HCT116 (cell line): Measurements from ENCODE around the gene SEMA5A. TPM values are rescaled to one million over a fixed set of nuclear protein-coding genes. Genes with fewer than 3 reads are reported as not detected.

Experiments used
- ATAC-seq: fragments of 200-7000 bp; cut with Tn5 transposase; 2 replicates; pipeline ENCODE4 v1.9.1; 2020; ENCODE audit warnings: mild to moderate bottlenecking, moderate library complexity
- BruUV-seq: library from RNA; stranded (reverse); fragments of 400-500 nt; replicated peaks from 2 replicates; lab custom pipeline; 2021; lab: Mats Ljungman, UMichigan
- CTCF ChIA-PET: fragments of 300-600 bp; sonication (Branson Sonifier 250); formaldehyde crosslinking; loops from one replicate; lab custom pipeline; 2021; ENCODE audit warnings: antibody characterized with exemption; lab: Charles Lee
- POLR2A ChIA-PET: fragments of 300-600, 350-600 bp; sonication (Branson Sonifier 250); formaldehyde crosslinking; loops from one replicate; lab custom pipeline; 2021; ENCODE audit warnings: antibody characterized with exemption; lab: Charles Lee
- RAD21 ChIA-PET, 2 experiments: fragments of 300-600 bp; sonication (Branson Sonifier 250); formaldehyde crosslinking; loops; one replicate each; lab custom pipeline; 2023; ENCODE audit warnings: low total read pairs in 2 of 2; ENCODE audit not compliant: uncharacterized antibody in 2 of 2, unreplicated experiment in 2 of 2, low non-redundant PET in 1 of 2; lab: Charles Lee
- DNase-seq: peaks from one replicate; pipeline ENCODE4 v3.0.0-alpha.2; 2010; ENCODE audit warnings: low read depth, low spot score
- H2AFZ ChIP-seq: fragments of 200-600 bp; shearing (Covaris generic), sonication (generic); 2 replicates; pipeline ENCODE4 v1.6.1; 2017; ENCODE audit warnings: low read depth, mixed run types, mixed read lengths, antibody characterized with exemption, low read length; ENCODE audit not compliant: poor library complexity, severe bottlenecking
- H3K27ac ChIP-seq: 2 replicates; pipeline ENCODE4 v1.5.1; 2012; ENCODE audit warnings: low read depth, low read length
- H3K27me3 ChIP-seq: fragments of 200-600 bp; sonication (generic); 2 replicates; pipeline ENCODE4 v1.6.1; 2016; ENCODE audit warnings: mixed run types, low read length, mixed read lengths; ENCODE audit not compliant: insufficient read depth
- H3K36me3 ChIP-seq, 2 experiments: fragments of 200-500 bp in 1 of 2; fragments of 200-600 bp in 1 of 2; sonication (Bioruptor generic) in 1 of 2; sonication (generic) in 1 of 2; 2 replicates each; pipeline versions ENCODE4 v1.5.1 to v1.6.1; 2014 to 2016; ENCODE audit warnings: low read length in 2 of 2, inconsistent platforms in 1 of 2, mixed read lengths in 1 of 2, mixed run types in 1 of 2; ENCODE audit not compliant: insufficient read depth in 2 of 2, control insufficient read depth in 1 of 2
- H3K4me1 ChIP-seq, 2 experiments: fragments of 200-600 bp in 1 of 2; sonication (generic) in 1 of 2; 2 replicates each; pipeline versions ENCODE4 v1.5.1 to v1.6.1; 2012 to 2017; ENCODE audit warnings: low read length in 2 of 2, inconsistent platforms in 1 of 2, mild to moderate bottlenecking in 1 of 2, mixed read lengths in 1 of 2, mixed run types in 1 of 2, moderate library complexity in 1 of 2; ENCODE audit not compliant: insufficient read depth in 2 of 2, control insufficient read depth in 1 of 2
- H3K4me2 ChIP-seq: fragments of 200-600 bp; sonication (generic); 2 replicates; pipeline ENCODE4 v1.6.1; 2017; ENCODE audit warnings: mixed run types, low read length, mixed read lengths
- H3K4me3 ChIP-seq, 2 experiments: fragments of 200-600 bp in 1 of 2; sonication (generic) in 1 of 2; replicated peaks in 1 of 2; 2 replicates each; pipeline ENCODE4 v1.5.1; 2011 to 2016; ENCODE audit warnings: low read length in 2 of 2, control low read depth in 1 of 2, low read depth in 1 of 2, mild to moderate bottlenecking in 1 of 2, mixed read lengths in 1 of 2, mixed run types in 1 of 2
- H3K79me2 ChIP-seq: fragments of 200-600 bp; sonication (generic); 2 replicates; pipeline ENCODE4 v1.6.1; 2017; ENCODE audit warnings: mild to moderate bottlenecking, mixed run types, low read length, moderate library complexity, mixed read lengths; ENCODE audit not compliant: insufficient read depth
- H3K9ac ChIP-seq: fragments of 200-600 bp; sonication (generic); 2 replicates; pipeline ENCODE4 v1.6.1; 2016; ENCODE audit warnings: low read length, mixed read lengths
- H3K9me2 ChIP-seq: fragments of 200-600 bp; sonication (generic), shearing (Covaris generic); 2 replicates; pipeline ENCODE4 v1.6.1; 2017; ENCODE audit warnings: mixed run types, mild to moderate bottlenecking, moderate library complexity; ENCODE audit not compliant: insufficient read depth
- H3K9me3 ChIP-seq, 2 experiments: fragments of 200-500 bp in 1 of 2; fragments of 200-600 bp in 1 of 2; sonication (Bioruptor generic) in 1 of 2; sonication (generic) in 1 of 2; 2 replicates each; pipeline ENCODE4 v1.6.1; 2014 to 2017; ENCODE audit warnings: low read length in 2 of 2, mixed read lengths in 2 of 2, inconsistent platforms in 1 of 2, low read depth in 1 of 2, mild to moderate bottlenecking in 1 of 2, mixed run types in 1 of 2, moderate library complexity in 1 of 2; ENCODE audit not compliant: control insufficient read depth in 1 of 2, insufficient read depth in 1 of 2
- H4K20me1 ChIP-seq: fragments of 200-600 bp; sonication (generic), shearing (Covaris generic); 2 replicates; pipeline ENCODE4 v1.6.1; 2017; ENCODE audit warnings: mixed run types, mild to moderate bottlenecking, moderate library complexity; ENCODE audit not compliant: insufficient read depth
- CBX3 ChIP-seq: IDR thresholded peaks from 2 replicates; pipeline ENCODE4 v1.6.1; 2012; ENCODE audit warnings: low read depth
- CEBPB ChIP-seq: IDR thresholded peaks from 2 replicates; pipeline ENCODE4 v1.6.1; 2012; ENCODE audit warnings: low read depth
- EGR1 ChIP-seq: IDR thresholded peaks from 2 replicates; pipeline ENCODE4 v1.6.1; 2012; ENCODE audit warnings: low read depth
- ELF1 ChIP-seq: IDR thresholded peaks from 2 replicates; pipeline ENCODE4 v1.6.1; 2012; ENCODE audit warnings: low read depth, borderline replicate concordance
- EZH2phosphoT487 ChIP-seq: fragments of 200-600 bp; IDR thresholded peaks from 2 replicates; pipeline ENCODE4 v1.6.1; 2018; ENCODE audit warnings: antibody characterized with exemption, borderline replicate concordance
- FOSL1 ChIP-seq: IDR thresholded peaks from 2 replicates; pipeline ENCODE4 v1.6.1; 2012; ENCODE audit warnings: low read depth
- JUND ChIP-seq: IDR thresholded peaks from 2 replicates; pipeline ENCODE4 v1.6.1; 2012
- POLR2A ChIP-seq: IDR thresholded peaks from 2 replicates; pipeline ENCODE4 v1.7.0; 2011; ENCODE audit warnings: borderline replicate concordance; ENCODE audit not compliant: insufficient read depth, insufficient read length; ENCODE audit errors: extremely low read depth
- POLR2AphosphoS5 ChIP-seq: IDR thresholded peaks from 2 replicates; pipeline ENCODE4 v1.6.1; 2011; ENCODE audit warnings: mild to moderate bottlenecking, low read depth, low read length, moderate library complexity
- RAD21 ChIP-seq: IDR thresholded peaks from 2 replicates; pipeline ENCODE4 v1.6.1; 2012; ENCODE audit warnings: low read depth, mild to moderate bottlenecking
- SRF ChIP-seq: IDR thresholded peaks from 2 replicates; pipeline ENCODE4 v1.6.1; 2012; ENCODE audit warnings: low read depth
- TCF7L2 ChIP-seq: IDR thresholded peaks from 2 replicates; pipeline ENCODE4 v1.7.0; 2011; ENCODE audit warnings: borderline replicate concordance, inconsistent platforms; ENCODE audit not compliant: insufficient read depth, insufficient read length; ENCODE audit errors: extremely low read depth
- ZFX ChIP-seq: fragments of 450-650 bp; IDR thresholded peaks from 2 replicates; pipeline ENCODE4 v1.6.1; 2017
- intact Hi-C: fragments of 100-400 bp; cut with micrococcal nuclease; formaldehyde crosslinking; loops from 2 replicates; pipeline ENCODE4 v1.10.0; 2022
- total RNA-seq: library from RNA; stranded (reverse); gene quantifications from one replicate; pipeline ENCODE4 v1.2.1, GENCODE V29; 2021; ENCODE audit not compliant: unreplicated experiment
- TF ChIP-seq, protein P1 (sequence below): IDR thresholded peaks from 2 replicates; pipeline ENCODE4 v1.6.1; 2012
- TF ChIP-seq, protein P2 (sequence below): IDR thresholded peaks from 2 replicates; pipeline ENCODE4 v1.6.1; 2012; ENCODE audit warnings: low read depth
- TF ChIP-seq, protein P3 (sequence below): IDR thresholded peaks from 2 replicates; pipeline ENCODE4 v1.6.1; 2012
- TF ChIP-seq, protein P4 (sequence below), 3 experiments: fragments of 200-600 bp in 1 of 3; sonication (generic) in 1 of 3; IDR thresholded peaks in 2 of 3; conservative IDR thresholded peaks in 1 of 3; 2 replicates each; pipeline ENCODE4 v1.5.1; 2012 to 2017; ENCODE audit warnings: low read depth in 2 of 3, low read length in 2 of 3, antibody characterized with exemption in 1 of 3, borderline replicate concordance in 1 of 3, control low read depth in 1 of 3, mild to moderate bottlenecking in 1 of 3, mixed read lengths in 1 of 3, mixed run types in 1 of 3, moderate library complexity in 1 of 3; ENCODE audit not compliant: insufficient read depth in 1 of 3

SEMA5A gene
- total RNA-seq, 1 experiment from 2014 or later, result 0.02 TPM

DNA sequence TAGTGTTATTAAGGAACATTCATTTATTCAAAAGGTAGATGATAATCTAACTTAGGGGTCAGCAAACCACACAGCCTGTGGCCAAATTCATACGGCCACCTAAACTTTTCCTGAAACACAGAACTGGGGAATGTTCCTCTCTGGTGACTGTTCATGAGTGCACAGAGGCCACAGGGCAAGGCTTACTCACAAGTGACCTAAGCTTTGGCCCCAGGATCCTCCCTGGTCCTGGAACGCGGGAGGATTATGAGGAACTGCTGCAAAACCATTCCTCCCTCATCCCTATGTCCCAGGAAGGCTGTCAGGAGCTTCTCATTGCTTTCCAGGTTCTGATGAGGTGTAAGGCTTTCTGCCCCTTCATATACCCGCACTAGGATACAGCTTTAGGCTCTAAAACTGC is 397.6 kb downstream of the SEMA5A start:
- no peaks in the 10 kb centered on the region for H3K36me3 ChIP-seq
- no peak overlapping the region for H3K27ac ChIP-seq
- no peaks in the 10 kb centered on the region for H3K9me2 ChIP-seq
- H3K27me3 ChIP-seq, result no peaks in the 10 kb centered on the region
- DNase-seq (no peak), ATAC-seq (no peak)
- no peaks in the 10 kb centered on the region for H4K20me1 ChIP-seq
- H3K4me3 ChIP-seq, result no peak overlapping the region
- peaks cover 10 to 25% of the 10 kb centered on the region in 2 experiments; a peak in 2 of 4 replicates for H3K9me3 ChIP-seq
- H3K9ac ChIP-seq, result no peak overlapping the region
- intact Hi-C loops, result no loop called here
- ChIA-PET POLR2A (no interaction called here), RAD21 (no interaction called here), CTCF (no interaction called here)
- no peak overlapping the region for H2AFZ ChIP-seq
- H3K4me2 ChIP-seq, result no peak overlapping the region
- no peaks in the 10 kb centered on the region for H3K79me2 ChIP-seq
- no peaks in the 10 kb centered on the region for H3K4me1 ChIP-seq
- BruUV-seq, result no TSS peak
- TF ChIP-seq, protein P1, sequence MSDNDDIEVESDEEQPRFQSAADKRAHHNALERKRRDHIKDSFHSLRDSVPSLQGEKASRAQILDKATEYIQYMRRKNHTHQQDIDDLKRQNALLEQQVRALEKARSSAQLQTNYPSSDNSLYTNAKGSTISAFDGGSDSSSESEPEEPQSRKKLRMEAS, result no peak
- TF ChIP-seq, protein P2, sequence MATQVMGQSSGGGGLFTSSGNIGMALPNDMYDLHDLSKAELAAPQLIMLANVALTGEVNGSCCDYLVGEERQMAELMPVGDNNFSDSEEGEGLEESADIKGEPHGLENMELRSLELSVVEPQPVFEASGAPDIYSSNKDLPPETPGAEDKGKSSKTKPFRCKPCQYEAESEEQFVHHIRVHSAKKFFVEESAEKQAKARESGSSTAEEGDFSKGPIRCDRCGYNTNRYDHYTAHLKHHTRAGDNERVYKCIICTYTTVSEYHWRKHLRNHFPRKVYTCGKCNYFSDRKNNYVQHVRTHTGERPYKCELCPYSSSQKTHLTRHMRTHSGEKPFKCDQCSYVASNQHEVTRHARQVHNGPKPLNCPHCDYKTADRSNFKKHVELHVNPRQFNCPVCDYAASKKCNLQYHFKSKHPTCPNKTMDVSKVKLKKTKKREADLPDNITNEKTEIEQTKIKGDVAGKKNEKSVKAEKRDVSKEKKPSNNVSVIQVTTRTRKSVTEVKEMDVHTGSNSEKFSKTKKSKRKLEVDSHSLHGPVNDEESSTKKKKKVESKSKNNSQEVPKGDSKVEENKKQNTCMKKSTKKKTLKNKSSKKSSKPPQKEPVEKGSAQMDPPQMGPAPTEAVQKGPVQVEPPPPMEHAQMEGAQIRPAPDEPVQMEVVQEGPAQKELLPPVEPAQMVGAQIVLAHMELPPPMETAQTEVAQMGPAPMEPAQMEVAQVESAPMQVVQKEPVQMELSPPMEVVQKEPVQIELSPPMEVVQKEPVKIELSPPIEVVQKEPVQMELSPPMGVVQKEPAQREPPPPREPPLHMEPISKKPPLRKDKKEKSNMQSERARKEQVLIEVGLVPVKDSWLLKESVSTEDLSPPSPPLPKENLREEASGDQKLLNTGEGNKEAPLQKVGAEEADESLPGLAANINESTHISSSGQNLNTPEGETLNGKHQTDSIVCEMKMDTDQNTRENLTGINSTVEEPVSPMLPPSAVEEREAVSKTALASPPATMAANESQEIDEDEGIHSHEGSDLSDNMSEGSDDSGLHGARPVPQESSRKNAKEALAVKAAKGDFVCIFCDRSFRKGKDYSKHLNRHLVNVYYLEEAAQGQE, result no peak
- no peak for TF ChIP-seq ZFX
- TF ChIP-seq FOSL1, result no peak
- no peak for TF ChIP-seq POLR2A
- TF ChIP-seq CBX3, result no peak
- TF ChIP-seq CEBPB, result no peak
- TF ChIP-seq POLR2AphosphoS5, result no peak
- no peak for TF ChIP-seq JUND
- no peak for TF ChIP-seq EGR1
- TF ChIP-seq ELF1, result no peak
- TF ChIP-seq, protein P3, sequence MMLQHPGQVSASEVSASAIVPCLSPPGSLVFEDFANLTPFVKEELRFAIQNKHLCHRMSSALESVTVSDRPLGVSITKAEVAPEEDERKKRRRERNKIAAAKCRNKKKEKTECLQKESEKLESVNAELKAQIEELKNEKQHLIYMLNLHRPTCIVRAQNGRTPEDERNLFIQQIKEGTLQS, result no peak
- no peak for TF ChIP-seq RAD21
- no peak for TF ChIP-seq EZH2phosphoT487
- TF ChIP-seq TCF7L2, result no peak
- TF ChIP-seq, protein P4, sequence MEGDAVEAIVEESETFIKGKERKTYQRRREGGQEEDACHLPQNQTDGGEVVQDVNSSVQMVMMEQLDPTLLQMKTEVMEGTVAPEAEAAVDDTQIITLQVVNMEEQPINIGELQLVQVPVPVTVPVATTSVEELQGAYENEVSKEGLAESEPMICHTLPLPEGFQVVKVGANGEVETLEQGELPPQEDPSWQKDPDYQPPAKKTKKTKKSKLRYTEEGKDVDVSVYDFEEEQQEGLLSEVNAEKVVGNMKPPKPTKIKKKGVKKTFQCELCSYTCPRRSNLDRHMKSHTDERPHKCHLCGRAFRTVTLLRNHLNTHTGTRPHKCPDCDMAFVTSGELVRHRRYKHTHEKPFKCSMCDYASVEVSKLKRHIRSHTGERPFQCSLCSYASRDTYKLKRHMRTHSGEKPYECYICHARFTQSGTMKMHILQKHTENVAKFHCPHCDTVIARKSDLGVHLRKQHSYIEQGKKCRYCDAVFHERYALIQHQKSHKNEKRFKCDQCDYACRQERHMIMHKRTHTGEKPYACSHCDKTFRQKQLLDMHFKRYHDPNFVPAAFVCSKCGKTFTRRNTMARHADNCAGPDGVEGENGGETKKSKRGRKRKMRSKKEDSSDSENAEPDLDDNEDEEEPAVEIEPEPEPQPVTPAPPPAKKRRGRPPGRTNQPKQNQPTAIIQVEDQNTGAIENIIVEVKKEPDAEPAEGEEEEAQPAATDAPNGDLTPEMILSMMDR (IDR thresholded peaks at IDR 0.05 in 2 of 3, conservative IDR thresholded peaks at IDR 0.05 in 1 of 3; ENCODE audit: borderline replicate concordance in 1 of 3, insufficient read depth in 1 of 3, low read depth in 2 of 3, low read length in 2 of 3), result no peak
- TF ChIP-seq SRF, result no peak
